Colonic mucosa (tissue), 4 donors: ENCODE results near the gene ACSL4. TPM values are rescaled to one million over a fixed set of nuclear protein-coding genes. Genes with fewer than 3 reads are reported as not detected.

Experiments used
- DNase-seq: peaks from one replicate; pipeline ENCODE4 v3.0.0-alpha.2; 2020
- H3K27ac ChIP-seq: fragments of 200-600 bp; one replicate; pipeline ENCODE4 v1.8.0; 2021
- H3K27me3 ChIP-seq: fragments of 200-600 bp; one replicate; pipeline ENCODE4 v1.8.0; 2021
- H3K36me3 ChIP-seq: fragments of 200-600 bp; one replicate; pipeline ENCODE4 v1.8.0; 2021
- H3K4me1 ChIP-seq: fragments of 200-600 bp; one replicate; pipeline ENCODE4 v1.8.0; 2021; ENCODE audit warnings: mild to moderate bottlenecking
- H3K4me3 ChIP-seq: fragments of 200-600 bp; one replicate; pipeline ENCODE4 v1.8.0; 2021
- H3K9ac ChIP-seq, 2 donors: one replicate each; pipeline ENCODE4 v1.7.0; 2013; ENCODE audit warnings: control low read depth in 2 of 2, low read depth in 2 of 2, low read length in 2 of 2
- H3K9me3 ChIP-seq: fragments of 200-600 bp; one replicate; pipeline ENCODE4 v1.8.0; 2021
- intact Hi-C: fragments of 100-400 bp; cut with DNase I; formaldehyde crosslinking; loops from one replicate; pipeline ENCODE4 v1.14.1; 2022
- total RNA-seq, 2 donors: library from RNA; stranded (reverse); fragmentation: NEBNext Ultra II Directional in 1 of 2; extraction: Animal tissue kit (Norgen Biotek cat#: 25700) in 1 of 2; gene quantifications; one replicate each; pipeline ENCODE4 v1.2.1, GENCODE V29; 2021
- TF ChIP-seq, protein P1 (sequence below): fragments of 200-600 bp; IDR thresholded peaks from one replicate; pipeline ENCODE4 v1.8.0; 2022; ENCODE audit warnings: antibody characterized with exemption, mild to moderate bottlenecking
- donor health status: healthy.
- donor health status: DM: no; HTN: no; CAD: no.
- donor health status: DM: no; HTN: no; CAD: no.

The ACSL4 gene
- total RNA-seq = 10 to 100 TPM; 10.6 to 27.9 TPM

DNA sequence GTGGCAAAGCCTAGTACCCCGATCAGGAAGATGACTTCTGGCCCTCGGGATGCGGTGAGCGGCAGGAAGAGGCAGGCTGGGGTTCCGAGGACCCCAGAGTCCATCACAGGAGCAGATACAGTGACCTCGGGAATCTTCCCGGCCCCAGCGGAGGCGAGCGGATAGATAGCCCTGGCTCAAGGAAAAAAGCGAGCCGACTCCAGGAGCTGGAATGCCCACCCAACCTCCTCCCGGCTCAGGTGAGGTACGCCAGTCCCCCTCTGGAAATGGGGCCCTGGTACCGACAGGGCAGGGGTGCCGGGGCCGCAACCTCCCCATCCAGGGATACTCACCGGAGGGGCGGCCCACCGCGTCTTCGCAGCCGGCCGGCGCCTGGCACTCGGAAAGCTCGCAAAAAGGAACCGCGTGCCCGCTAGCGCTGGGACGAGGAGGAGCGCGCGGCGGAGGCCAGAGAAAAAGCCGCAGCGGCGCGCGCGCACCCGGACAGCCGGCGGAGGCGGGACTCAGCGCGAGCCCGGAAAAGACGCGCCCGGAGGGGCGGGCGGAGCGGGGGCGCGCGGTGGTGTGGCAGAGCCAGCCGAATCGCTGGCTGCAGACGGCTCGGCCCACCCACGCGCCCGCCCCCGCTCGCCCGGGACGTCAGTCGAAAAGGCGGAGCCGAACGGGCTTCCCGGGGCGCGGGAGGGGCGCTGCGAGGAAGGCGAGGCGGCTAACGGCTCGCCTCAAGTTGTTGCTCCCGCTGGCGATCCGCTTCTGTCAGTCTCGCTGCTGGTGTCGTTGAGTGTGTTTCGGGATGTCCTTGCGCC is at the start of gene ACSL4:
Gene ACSL4 (minus strand): TSS at position 451 of the 806 bp plus-strand sequence. CDS start 49,894 bp downstream, outside the sequence.
- H3K4me3 ChIP-seq = peak within 1 kb of the TSS; percentile 54
- no peaks in the 10 kb centered on the region for H3K36me3 ChIP-seq
- H3K27me3 ChIP-seq = no peaks in the 10 kb centered on the region
- intact Hi-C loops = no loop called here
- peak within 1 kb of the TSS; percentile 77 for H3K27ac ChIP-seq
- H3K4me1 ChIP-seq = no peaks in the 10 kb centered on the region
- TF ChIP-seq, protein P1, sequence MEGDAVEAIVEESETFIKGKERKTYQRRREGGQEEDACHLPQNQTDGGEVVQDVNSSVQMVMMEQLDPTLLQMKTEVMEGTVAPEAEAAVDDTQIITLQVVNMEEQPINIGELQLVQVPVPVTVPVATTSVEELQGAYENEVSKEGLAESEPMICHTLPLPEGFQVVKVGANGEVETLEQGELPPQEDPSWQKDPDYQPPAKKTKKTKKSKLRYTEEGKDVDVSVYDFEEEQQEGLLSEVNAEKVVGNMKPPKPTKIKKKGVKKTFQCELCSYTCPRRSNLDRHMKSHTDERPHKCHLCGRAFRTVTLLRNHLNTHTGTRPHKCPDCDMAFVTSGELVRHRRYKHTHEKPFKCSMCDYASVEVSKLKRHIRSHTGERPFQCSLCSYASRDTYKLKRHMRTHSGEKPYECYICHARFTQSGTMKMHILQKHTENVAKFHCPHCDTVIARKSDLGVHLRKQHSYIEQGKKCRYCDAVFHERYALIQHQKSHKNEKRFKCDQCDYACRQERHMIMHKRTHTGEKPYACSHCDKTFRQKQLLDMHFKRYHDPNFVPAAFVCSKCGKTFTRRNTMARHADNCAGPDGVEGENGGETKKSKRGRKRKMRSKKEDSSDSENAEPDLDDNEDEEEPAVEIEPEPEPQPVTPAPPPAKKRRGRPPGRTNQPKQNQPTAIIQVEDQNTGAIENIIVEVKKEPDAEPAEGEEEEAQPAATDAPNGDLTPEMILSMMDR = no peak
- peak; percentile 84 for DNase-seq
- peak within 1 kb of the TSS; percentile 52 to 76 for H3K9ac ChIP-seq
- no peaks in the 10 kb centered on the region for H3K9me3 ChIP-seq

DNA sequence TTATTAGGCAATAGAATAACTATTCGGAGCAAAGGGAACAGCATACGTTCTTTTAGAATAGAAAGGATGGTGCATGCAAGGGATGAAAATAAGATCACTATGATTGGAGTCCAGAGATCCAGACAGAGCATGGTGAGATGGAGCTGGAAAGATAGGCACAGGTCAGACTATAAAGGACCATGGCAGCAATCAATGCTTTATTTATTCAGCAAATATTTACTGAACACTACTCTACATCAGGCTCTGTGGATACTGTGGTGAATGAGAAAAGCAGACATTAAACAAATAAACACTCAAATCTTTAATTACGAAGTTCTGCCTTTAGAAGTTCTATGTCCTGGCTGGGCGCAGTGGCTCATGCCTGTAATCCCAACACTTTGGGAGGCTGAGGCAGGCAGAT is 44.7 kb upstream of the ACSL4 start:
- intact Hi-C loops = no loop called here
- H3K4me3 ChIP-seq = no peak overlapping the region

DNA sequence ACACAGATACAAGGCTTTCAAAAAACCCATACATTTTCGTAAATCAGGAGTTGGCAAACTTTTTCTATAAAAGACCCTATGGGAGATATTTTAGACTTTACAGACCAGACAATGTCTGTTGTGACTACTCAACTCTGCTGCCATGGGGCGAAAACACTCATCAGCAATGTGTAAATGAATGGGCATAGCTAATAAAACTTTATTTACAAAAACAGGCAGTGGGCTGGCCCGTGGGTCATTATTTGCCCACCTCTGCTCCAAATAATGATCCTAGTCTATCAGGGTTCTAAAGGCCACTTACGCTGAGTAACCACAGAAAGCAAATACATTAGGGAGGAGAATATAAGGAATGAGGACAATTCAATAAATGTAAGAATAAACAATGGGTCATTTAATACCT is 43.9 kb upstream of the ACSL4 start:
- TF ChIP-seq, protein P1 = no peak
- intact Hi-C loops = no loop called here
- H3K27ac ChIP-seq = no peak overlapping the region
- H3K27me3 ChIP-seq = no peaks in the 10 kb centered on the region
- DNase-seq = no peak
- H3K36me3 ChIP-seq = no peaks in the 10 kb centered on the region
- no peaks in the 10 kb centered on the region for H3K9me3 ChIP-seq
- no peaks in the 10 kb centered on the region for H3K4me1 ChIP-seq
- no peak overlapping the region for H3K4me3 ChIP-seq
- H3K9ac ChIP-seq = no peak overlapping the region

More for the DNA sequence above, 44.7 kb upstream of the ACSL4 start:
- Histone ChIP-seq H3K27me3 (no peaks in the 10 kb centered on the region), H3K9ac (no peak overlapping the region), H3K36me3 (no peaks in the 10 kb centered on the region), H3K4me1 (no peaks in the 10 kb centered on the region), H3K27ac (no peak overlapping the region), H3K9me3 (no peaks in the 10 kb centered on the region)
- TF ChIP-seq, protein P1 = no peak
- DNase-seq = no peak

DNA sequence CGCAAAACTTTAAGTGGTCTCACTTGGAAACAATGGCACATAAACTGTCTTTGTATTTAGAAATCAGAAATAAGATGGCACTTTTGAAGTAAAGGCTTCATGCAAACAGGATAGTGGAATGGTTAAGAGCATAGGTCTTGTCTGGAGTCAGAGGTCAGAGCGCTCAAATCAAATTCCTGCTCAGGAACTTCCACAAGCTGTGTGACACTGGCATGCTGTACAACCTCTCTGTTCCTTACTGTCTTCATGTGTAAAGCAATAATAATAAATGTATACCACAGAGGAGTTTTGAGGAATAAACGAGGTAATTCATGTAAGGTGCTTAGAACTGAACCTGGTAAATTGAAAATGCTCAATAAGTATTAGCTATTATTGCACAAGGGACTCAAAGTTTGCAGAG is 43.4 kb upstream of the ACSL4 start:
- Histone ChIP-seq H3K27me3 (no peaks in the 10 kb centered on the region), H3K4me1 (no peaks in the 10 kb centered on the region), H3K9me3 (no peaks in the 10 kb centered on the region), H3K27ac (no peak overlapping the region), H3K36me3 (no peaks in the 10 kb centered on the region), H3K4me3 (no peak overlapping the region), H3K9ac (no peak overlapping the region)
- intact Hi-C loops = no loop called here
- TF ChIP-seq, protein P1 = no peak
- no peak for DNase-seq

DNA sequence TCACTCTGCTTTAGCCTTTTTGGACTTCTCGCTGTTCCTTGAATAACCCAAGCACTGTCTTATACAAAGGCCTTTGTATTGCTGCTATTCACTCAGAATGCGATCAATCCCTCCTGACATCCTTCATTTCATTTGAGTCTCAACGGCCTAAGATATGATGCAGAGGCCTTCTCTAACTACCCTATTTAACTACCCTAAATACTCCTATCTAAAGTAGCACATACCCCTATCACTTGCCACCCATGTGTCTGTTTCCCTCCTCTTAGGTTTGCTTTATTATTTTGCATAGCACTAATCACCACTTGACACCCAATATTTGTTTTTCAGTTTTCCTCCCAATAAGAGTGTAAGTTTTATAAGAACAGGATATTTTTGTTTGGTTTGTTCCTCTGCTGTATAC is 42.3 kb upstream of the ACSL4 start:
- Histone ChIP-seq H3K9me3 (no peaks in the 10 kb centered on the region), H3K27ac (no peak overlapping the region), H3K4me1 (no peaks in the 10 kb centered on the region), H3K9ac (no peak overlapping the region), H3K27me3 (no peaks in the 10 kb centered on the region), H3K4me3 (no peak overlapping the region), H3K36me3 (no peaks in the 10 kb centered on the region)
- DNase-seq = no peak
- TF ChIP-seq, protein P1 = no peak
- intact Hi-C loops = no loop called here
